Type B pancreatic cell (in vitro differentiated cells): Measurements from ENCODE around the gene SLC7A1. TPM values are rescaled to one million over a fixed set of nuclear protein-coding genes. Genes with fewer than 3 reads are reported as not detected.

ENCODE experiments used
- DNase-seq: peaks from one replicate; pipeline ENCODE4 v3.0.0; 2021; ENCODE audit warnings: mixed read lengths; ENCODE audit not compliant: unreplicated experiment; ENCODE audit errors: extremely low spot score
- H3K27ac Mint-ChIP-seq: 2 replicates; pipeline ENCODE4 v1.8.0; 2021; ENCODE audit warnings: mild to moderate bottlenecking, mixed read lengths
- H3K27me3 Mint-ChIP-seq: 2 replicates; pipeline ENCODE4 v1.8.0; 2021; ENCODE audit warnings: mixed read lengths
- H3K36me3 Mint-ChIP-seq: 2 replicates; pipeline ENCODE4 v1.8.0; 2021; ENCODE audit warnings: mixed read lengths
- H3K4me1 Mint-ChIP-seq: one replicate; pipeline ENCODE4 v1.8.0; 2021; ENCODE audit warnings: mixed read lengths; ENCODE audit not compliant: unreplicated experiment
- H3K4me3 Mint-ChIP-seq: 2 replicates; pipeline ENCODE4 v1.8.0; 2021; ENCODE audit warnings: mild to moderate bottlenecking, mixed read lengths
- H3K9me3 Mint-ChIP-seq: 2 replicates; pipeline ENCODE4 v1.8.0; 2021; ENCODE audit warnings: mixed read lengths
- total RNA-seq: library from RNA; stranded (reverse); gene quantifications from 2 replicates; pipeline ENCODE4 v1.2.1, GENCODE V29; 2021; ENCODE audit warnings: low replicate concordance
- TF ChIP-seq, protein P1 (sequence below): fragments of 200-600 bp; sonication (generic); conservative IDR thresholded peaks from 2 replicates; pipeline ENCODE4 v1.5.0; 2021; ENCODE audit warnings: antibody characterized with exemption, mild to moderate bottlenecking

SLC7A1 gene
- total RNA-seq, 1 donor from 2014 or later: 42.1 TPM

- TF ChIP-seq, protein P1, sequence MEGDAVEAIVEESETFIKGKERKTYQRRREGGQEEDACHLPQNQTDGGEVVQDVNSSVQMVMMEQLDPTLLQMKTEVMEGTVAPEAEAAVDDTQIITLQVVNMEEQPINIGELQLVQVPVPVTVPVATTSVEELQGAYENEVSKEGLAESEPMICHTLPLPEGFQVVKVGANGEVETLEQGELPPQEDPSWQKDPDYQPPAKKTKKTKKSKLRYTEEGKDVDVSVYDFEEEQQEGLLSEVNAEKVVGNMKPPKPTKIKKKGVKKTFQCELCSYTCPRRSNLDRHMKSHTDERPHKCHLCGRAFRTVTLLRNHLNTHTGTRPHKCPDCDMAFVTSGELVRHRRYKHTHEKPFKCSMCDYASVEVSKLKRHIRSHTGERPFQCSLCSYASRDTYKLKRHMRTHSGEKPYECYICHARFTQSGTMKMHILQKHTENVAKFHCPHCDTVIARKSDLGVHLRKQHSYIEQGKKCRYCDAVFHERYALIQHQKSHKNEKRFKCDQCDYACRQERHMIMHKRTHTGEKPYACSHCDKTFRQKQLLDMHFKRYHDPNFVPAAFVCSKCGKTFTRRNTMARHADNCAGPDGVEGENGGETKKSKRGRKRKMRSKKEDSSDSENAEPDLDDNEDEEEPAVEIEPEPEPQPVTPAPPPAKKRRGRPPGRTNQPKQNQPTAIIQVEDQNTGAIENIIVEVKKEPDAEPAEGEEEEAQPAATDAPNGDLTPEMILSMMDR: no peak
- Mint-ChIP-seq H3K27me3 (no peaks in the 10 kb centered on the region), H3K36me3 (peaks cover 30% of the 10 kb centered on the region), H3K4me1 (peaks cover 21% of the 10 kb centered on the region), H3K27ac (no peak overlapping the region), H3K9me3 (no peaks in the 10 kb centered on the region), H3K4me3 (no peak overlapping the region)
- no peak for DNase-seq
These were observed 65.7 kb downstream of the SLC7A1 start for GRCh38 chr13:29529754-29530153.

DNA sequence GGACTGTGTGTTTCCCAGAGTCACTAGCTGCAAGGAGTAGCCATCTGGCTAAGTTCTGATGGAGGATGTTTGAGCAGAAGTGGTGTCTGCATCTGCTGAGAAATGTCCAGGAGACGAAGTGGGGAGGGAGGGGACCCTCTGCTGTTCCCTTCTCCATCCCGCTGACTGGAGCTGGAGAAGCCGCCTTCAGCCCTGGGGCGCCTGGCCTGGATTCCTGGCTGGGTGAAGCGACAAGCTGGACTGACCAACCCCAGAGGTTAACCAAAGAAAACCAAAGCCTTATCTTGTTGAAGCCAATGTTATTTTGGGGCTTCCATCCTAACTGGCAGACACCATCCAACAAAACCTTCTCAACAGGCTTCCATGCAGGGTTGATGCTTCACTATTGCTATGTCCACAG is 67.6 kb downstream of the SLC7A1 start:
- no peaks in the 10 kb centered on the region for H3K27me3 Mint-ChIP-seq
- peaks cover 11% of the 10 kb centered on the region for H3K4me1 Mint-ChIP-seq
- no peak for DNase-seq
- no peak overlapping the region for H3K4me3 Mint-ChIP-seq
- H3K27ac Mint-ChIP-seq: no peak overlapping the region
- TF ChIP-seq, protein P1: no peak
- peaks cover 27% of the 10 kb centered on the region for H3K36me3 Mint-ChIP-seq
- no peaks in the 10 kb centered on the region for H3K9me3 Mint-ChIP-seq

DNA sequence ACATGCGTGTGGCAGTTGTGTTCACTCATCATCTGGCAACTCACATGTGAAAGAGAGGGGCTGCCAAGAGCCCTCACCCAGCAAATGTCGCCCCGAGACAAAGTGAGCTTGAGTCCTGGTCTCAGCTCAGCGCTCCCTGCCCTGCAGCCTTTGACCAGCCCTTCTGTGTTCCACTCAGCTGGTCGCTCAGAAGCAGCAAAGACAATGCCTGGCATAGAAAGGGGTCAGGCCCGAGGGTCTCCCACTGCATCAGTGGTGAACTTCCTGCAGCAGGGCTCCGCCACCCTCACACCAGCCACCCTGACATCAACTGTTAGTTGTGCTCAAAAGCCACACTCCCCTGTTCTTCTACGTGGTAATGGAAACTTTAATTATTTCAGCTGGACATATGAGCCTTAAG is 68.0 kb downstream of the SLC7A1 start:
- Mint-ChIP-seq H3K4me3 (no peak overlapping the region), H3K9me3 (no peaks in the 10 kb centered on the region), H3K27ac (no peak overlapping the region), H3K4me1 (peaks cover 7% of the 10 kb centered on the region), H3K27me3 (no peaks in the 10 kb centered on the region), H3K36me3 (peaks cover 27% of the 10 kb centered on the region)
- no peak for DNase-seq
- TF ChIP-seq, protein P1: no peak

DNA sequence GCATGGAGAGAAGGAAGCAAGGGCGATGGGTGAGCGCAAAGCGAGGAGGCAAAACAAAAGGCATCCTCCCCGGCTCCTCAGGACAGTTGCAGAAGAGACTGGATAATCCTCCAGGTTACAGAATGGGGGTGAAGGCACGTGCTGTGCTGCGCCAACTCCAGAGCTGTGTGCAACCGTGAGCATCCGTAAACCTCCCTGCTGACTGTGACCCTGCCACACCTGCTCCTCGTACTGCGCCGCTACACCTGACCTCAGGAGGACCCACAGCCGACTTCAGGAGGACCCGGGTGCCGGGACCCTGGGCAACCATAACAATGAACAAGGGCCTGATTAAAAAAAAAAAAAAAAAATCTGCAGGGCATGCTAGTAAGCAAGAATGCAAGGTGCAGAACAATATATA is 68.7 kb downstream of the SLC7A1 start:
- Mint-ChIP-seq H3K4me3 (no peak overlapping the region), H3K36me3 (peaks cover 33% of the 10 kb centered on the region), H3K9me3 (peaks cover 5% of the 10 kb centered on the region), H3K4me1 (peaks cover 7% of the 10 kb centered on the region), H3K27ac (no peak overlapping the region), H3K27me3 (no peaks in the 10 kb centered on the region)
- no peak for DNase-seq
- TF ChIP-seq, protein P1: no peak

GRCh38 chr13:29525757-29526156 is 69.7 kb downstream of the SLC7A1 start:
- Mint-ChIP-seq H3K4me3 (no peak overlapping the region), H3K27ac (no peak overlapping the region), H3K4me1 (peaks cover 9% of the 10 kb centered on the region), H3K9me3 (peaks cover 5% of the 10 kb centered on the region), H3K36me3 (peaks cover 38% of the 10 kb centered on the region), H3K27me3 (no peaks in the 10 kb centered on the region)
- DNase-seq: no peak
- TF ChIP-seq, protein P1: no peak

GRCh38 chr13:29524641-29525040 is 70.8 kb downstream of the SLC7A1 start:
- TF ChIP-seq, protein P1: no peak
- DNase-seq: no peak
- Mint-ChIP-seq H3K27ac (no peak overlapping the region), H3K9me3 (peaks cover 5% of the 10 kb centered on the region), H3K4me3 (no peak overlapping the region), H3K4me1 (peaks cover 14% of the 10 kb centered on the region), H3K36me3 (peaks cover 38% of the 10 kb centered on the region), H3K27me3 (no peaks in the 10 kb centered on the region)
